K562 (cell line): ENCODE data around the gene STT3B. TPM values are rescaled to one million over a fixed set of nuclear protein-coding genes. Genes with fewer than 3 reads are reported as not detected.

ENCODE experiments used
- CEBPZ ChIP-seq: fragments of 150-350 bp; IDR thresholded peaks from 2 replicates; pipeline ENCODE4 v1.6.1; 2014; ENCODE audit warnings: low read depth, mild to moderate bottlenecking, low read length, borderline replicate concordance
- ETV6 ChIP-seq, 3 experiments: fragments of 150-350 bp in 1 of 3; sonication (generic) in 1 of 3; formaldehyde crosslinking in 1 of 3; IDR thresholded peaks; 2 replicates each; pipeline versions ENCODE4 v1.6.1 to v1.8.0; 2014 to 2022; ENCODE audit warnings: borderline replicate concordance in 2 of 3, low read depth in 2 of 3, antibody characterized with exemption in 1 of 3, low read length in 1 of 3, mild to moderate bottlenecking in 1 of 3, missing genetic modification reagents in 1 of 3
- HDAC2 ChIP-seq: fragments of 450-650 bp; IDR thresholded peaks from 2 replicates; pipeline ENCODE4 v1.6.1; 2016; ENCODE audit warnings: mild to moderate bottlenecking
- HDAC3 ChIP-seq: fragments of 450-650 bp; IDR thresholded peaks from 2 replicates; pipeline ENCODE4 v1.6.1; 2018; ENCODE audit warnings: borderline replicate concordance, mild to moderate bottlenecking, moderate library complexity; ENCODE audit not compliant: partially characterized antibody
- JUND ChIP-seq, 2 experiments: IDR thresholded peaks; 2 replicates in 1 of 2; 3 replicates in 1 of 2; pipeline ENCODE4 v1.6.1; 2011; ENCODE audit warnings: borderline replicate concordance in 2 of 2, low read depth in 2 of 2, low read length in 2 of 2, improper control_type of control experiment in 1 of 2, missing biosample characterization in 1 of 2, missing genetic modification characterization in 1 of 2, missing genetic modification reagents in 1 of 2
- KDM1A ChIP-seq, 2 experiments: fragments of 450-650 bp; IDR thresholded peaks; 2 replicates each; pipeline ENCODE4 v1.6.1; 2016; ENCODE audit warnings: mild to moderate bottlenecking in 2 of 2
- KLF16 ChIP-seq: IDR thresholded peaks from 2 replicates; pipeline ENCODE4 v1.6.1; 2016; ENCODE audit warnings: antibody characterized with exemption
- MED1 ChIP-seq: sonication (generic); formaldehyde crosslinking; IDR thresholded peaks from 2 replicates; pipeline ENCODE4 v1.8.1; 2023; ENCODE audit warnings: missing genetic modification reagents, borderline replicate concordance
- NCOA1 ChIP-seq: fragments of 450-650 bp; IDR thresholded peaks from 2 replicates; pipeline ENCODE4 v1.6.1; 2016; ENCODE audit warnings: low read depth
- NEUROD1 ChIP-seq: fragments of 150-350 bp; IDR thresholded peaks from 2 replicates; pipeline ENCODE4 v1.6.1; 2014; ENCODE audit warnings: borderline replicate concordance, low read length, low read depth; ENCODE audit not compliant: partially characterized antibody
- PML ChIP-seq: IDR thresholded peaks from 2 replicates; pipeline ENCODE4 v1.6.1; 2012; ENCODE audit warnings: low read length, inconsistent platforms
- RCOR1 ChIP-seq, 2 experiments: IDR thresholded peaks; 2 replicates each; pipeline ENCODE4 v1.6.1; 2012; ENCODE audit warnings: low read depth in 2 of 2, low read length in 2 of 2, borderline replicate concordance in 1 of 2, improper control_type of control experiment in 1 of 2
- SAFB2 ChIP-seq: fragments of 200-400 bp; formaldehyde crosslinking; IDR thresholded peaks from 2 replicates; pipeline ENCODE4 v1.6.1; 2018; ENCODE audit warnings: borderline replicate concordance, low read length, low read depth, moderate library complexity; ENCODE audit not compliant: severe bottlenecking
- SREBF1 ChIP-seq: fragments of 150-350 bp; IDR thresholded peaks from 2 replicates; pipeline ENCODE4 v1.6.1; 2014; ENCODE audit warnings: antibody characterized with exemption, low read depth, low read length, borderline replicate concordance
- TAL1 ChIP-seq: fragments of 450-650 bp; IDR thresholded peaks from 2 replicates; pipeline ENCODE4 v1.6.1; 2016; ENCODE audit warnings: mild to moderate bottlenecking
- ZNF143 ChIP-seq: sonication (generic); formaldehyde crosslinking; IDR thresholded peaks from 2 replicates; pipeline ENCODE4 v1.9.0; 2022; ENCODE audit warnings: mild to moderate bottlenecking, missing genetic modification reagents
- ZNF384 ChIP-seq: IDR thresholded peaks from 2 replicates; pipeline ENCODE4 v1.6.1; 2012; ENCODE audit warnings: low read depth, low read length, improper control_type of control experiment
- ZNF592 ChIP-seq: fragments of 450-650 bp; IDR thresholded peaks from 2 replicates; pipeline ENCODE4 v1.6.1; 2017; ENCODE audit warnings: antibody characterized with exemption, mild to moderate bottlenecking
- ZNF655 ChIP-seq: fragments of 250-450 bp; sonication (Bioruptor Pico); IDR thresholded peaks from 2 replicates; pipeline ENCODE4 v1.5.0; 2021
- ZNF717 ChIP-seq: fragments of 250-450 bp; sonication (Bioruptor Pico); IDR thresholded peaks from 2 replicates; pipeline ENCODE4 v1.5.0; 2021
- polyA plus RNA-seq, 8 experiments: library from polyadenylated mRNA; depleted of rRNA in 4 of 8; stranded (reverse) in 5 of 8; unstranded in 3 of 8; fragments of >200 nt; fragmentation: Nextera tagmentation in 2 of 8; fragmentation: Illumina TruSeq in 1 of 8; extraction: Ambion mirVana in 2 of 8; extraction: Trizol in 1 of 8; gene quantifications; 2 replicates each; pipeline versions ENCODE4 v1.2.1 to v1.2.3, GENCODE V29; 2011 to 2014; ENCODE audit warnings: inconsistent platforms in 1 of 8, missing spikeins in 1 of 8
- total RNA-seq, 7 experiments: library from RNA; depleted of rRNA in 6 of 7; stranded (reverse); fragments of >200 nt in 6 of 7; fragmentation: Illumina TruSeq in 2 of 7; extraction: Trizol in 2 of 7; gene quantifications; 2 replicates each; pipeline versions ENCODE4 v1.2.1 to v1.2.3, GENCODE V29; 2011 to 2021; ENCODE audit warnings: low replicate concordance in 1 of 7

Gene STT3B
- total and polyA plus RNA-seq, 9 of the 15 experiments (the other 6 are each of a cell fraction or from before 2014, with no cell fraction given) = 22.4 to 147 (median 100) TPM

- TF ChIP-seq CEBPZ = no peak
- peak; percentile 78 for TF ChIP-seq NEUROD1
- peak; percentile 77; the same call in 1 of the 2 replicates for TF ChIP-seq JUND (IDR thresholded peaks at IDR 0.05; ENCODE audit: borderline replicate concordance, low read depth, low read length)
- TF ChIP-seq JUND (tag; IDR thresholded peaks at IDR 0.05; ENCODE audit: borderline replicate concordance, low read depth, low read length) = no peak; the same call in 2 of the 3 replicates
- TF ChIP-seq ZNF717 (CRISPR knock-in tag) = no peak
- TF ChIP-seq ZNF592 = peak; percentile 43; the same call in 1 of the 2 replicates
- no peak for TF ChIP-seq ZNF143 (CRISPR knock-in tag)
- no peak for TF ChIP-seq MED1 (CRISPR knock-in tag)
- TF ChIP-seq KDM1A (IDR thresholded peaks at IDR 0.05) = peak; percentile 62 to 74
- peak; percentile 97 for TF ChIP-seq TAL1
- TF ChIP-seq RCOR1 (IDR thresholded peaks at IDR 0.05; ENCODE audit: borderline replicate concordance in 1 of 2, low read depth in 2 of 2, low read length in 2 of 2) = peak in 1 of 2 experiments; percentile 87; a peak in 2 of 4 replicates
- peak; percentile 93 for TF ChIP-seq PML
- peak; percentile 76 for TF ChIP-seq ZNF384
- TF ChIP-seq SREBF1 = no peak
- peak; percentile 74 for TF ChIP-seq NCOA1
- TF ChIP-seq HDAC3 = peak; percentile 86
- TF ChIP-seq KLF16 = peak; percentile 92
- TF ChIP-seq HDAC2 = peak; percentile 51; the same call in 1 of the 2 replicates
- TF ChIP-seq ZNF655 (CRISPR knock-in tag) = no peak
- TF ChIP-seq SAFB2 = no peak
- TF ChIP-seq ETV6 (IDR thresholded peaks at IDR 0.05; ENCODE audit: borderline replicate concordance in 1 of 2, low read depth in 2 of 2, low read length in 1 of 2) = no peak
- TF ChIP-seq ETV6 (CRISPR knock-in tag; IDR thresholded peaks at IDR 0.05; ENCODE audit: borderline replicate concordance) = no peak
Measured at GRCh38 chr3:31491660-31492059, 41.1 kb upstream of the STT3B start (continued).
